Stimulated activated CD4-positive, alpha-beta T cell treated with anti-CD3 and anti-CD28 coated beads, Interleukin-2, amount 100 ng/mL, for 24 hours (primary cell): ENCODE measurements around the gene LRRC61.
"Not testable (repeated sequence)": the region's sequence is repeated elsewhere in the genome, so short reads cannot be mapped to it uniquely, and the experiment has no call there.

Experiments
- DNase-seq, 2 donors: peaks; one replicate each; pipeline ENCODE4 v3.0.0-alpha.2; 2020

Gene LRRC61

GRCh38 chr7:150307904-150308303 is 15.3 kb upstream of the LRRC61 start:
- DNase-seq = no peak

GRCh38 chr7:150308575-150308974 is 14.6 kb upstream of the LRRC61 start:
- no peak for DNase-seq

DNA sequence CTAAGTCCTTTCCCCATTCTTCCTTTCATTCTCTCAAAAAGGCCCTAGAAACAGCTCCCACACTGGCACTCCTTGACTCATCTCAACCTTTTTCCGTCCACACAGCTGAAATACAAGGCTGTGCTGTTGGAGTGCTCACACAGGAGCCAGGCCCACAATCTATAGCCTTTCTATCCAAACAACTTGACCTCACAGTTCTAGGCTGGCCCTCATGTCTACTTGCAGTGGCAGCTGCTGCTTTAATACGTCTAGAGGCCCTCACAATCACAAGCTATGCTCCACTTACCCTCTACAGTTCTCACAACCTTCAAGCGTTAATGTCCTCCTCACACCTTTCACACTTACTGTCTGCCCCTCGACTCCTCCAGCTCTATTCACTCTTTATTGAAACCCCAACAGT is 12.0 kb upstream of the LRRC61 start:
- no peak for DNase-seq

DNA sequence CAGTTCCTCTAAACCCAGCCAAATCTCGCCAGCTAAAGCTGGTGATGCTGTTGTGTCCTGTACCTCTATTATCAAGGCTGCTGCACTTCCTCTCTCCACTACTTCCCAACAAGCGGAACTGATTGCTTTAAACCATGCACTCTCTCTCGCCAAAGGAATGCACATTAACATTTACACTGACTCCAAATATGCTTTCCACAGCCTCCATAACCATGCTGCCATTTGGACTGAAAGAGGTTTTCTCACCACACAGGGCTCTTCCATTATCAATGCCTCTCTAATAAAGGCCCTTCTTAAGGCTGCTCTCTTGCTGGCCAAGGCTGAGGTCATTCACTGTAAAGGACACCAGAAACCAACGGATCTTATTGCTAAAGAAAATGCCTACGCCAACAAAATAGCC is 11.4 kb upstream of the LRRC61 start:
- no peak for DNase-seq

GRCh38 chr7:150312649-150313366 is 10.3 kb upstream of the LRRC61 start:
- DNase-seq = not testable (repeated sequence)

- no peak for DNase-seq
Observed at GRCh38 chr7:150313367-150313809, 9.8 kb upstream of the LRRC61 start.

GRCh38 chr7:150313870-150314269 is 9.3 kb upstream of the LRRC61 start:
- DNase-seq = no peak

DNA sequence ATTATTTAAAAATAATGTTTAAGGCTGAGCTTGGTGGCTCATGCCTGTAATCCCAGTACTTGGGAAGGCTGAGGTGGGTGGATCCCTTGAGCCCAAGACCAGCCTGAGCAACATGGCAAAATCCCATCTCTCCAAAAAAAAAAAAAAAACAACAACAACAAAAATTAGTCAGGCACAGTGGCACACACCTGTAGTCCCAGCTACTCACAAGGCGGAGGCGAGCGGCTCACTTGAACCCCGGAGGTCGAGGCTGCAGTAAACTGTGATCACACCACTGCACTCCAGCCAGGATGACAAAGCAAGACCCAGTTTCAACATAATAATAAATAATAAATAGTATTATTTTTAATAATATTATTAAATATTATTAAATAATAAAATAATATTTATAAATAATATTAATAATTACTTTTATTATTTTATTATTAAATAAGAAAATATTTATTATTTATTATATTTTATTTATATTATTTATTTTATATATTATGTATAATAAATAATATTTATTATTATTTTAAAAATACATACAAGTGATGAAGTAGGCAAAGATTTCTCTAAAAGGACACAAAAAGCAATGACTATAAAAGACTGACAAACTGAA is 8.4 kb upstream of the LRRC61 start:
- DNase-seq = no peak

DNA sequence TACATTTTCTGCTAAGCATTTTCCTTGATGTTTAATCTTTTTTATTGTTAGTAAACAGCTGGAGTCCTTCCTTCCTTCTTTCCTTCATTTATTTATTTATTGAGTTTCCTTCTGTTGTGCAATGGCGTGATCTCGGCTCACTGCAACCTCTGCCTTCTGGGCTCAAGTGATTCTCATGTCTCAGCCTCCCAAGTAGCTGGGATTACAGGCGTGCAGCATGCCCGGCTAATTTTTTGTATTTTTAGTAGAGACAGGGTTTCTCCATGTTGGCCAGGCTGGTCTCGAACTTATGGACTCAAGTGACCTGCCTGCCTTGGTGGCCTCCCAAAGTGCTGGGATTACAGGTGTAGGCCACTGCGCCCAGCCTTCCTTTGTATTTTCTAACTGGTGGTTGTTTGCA is 6.2 kb upstream of the LRRC61 start:
- DNase-seq = not testable (repeated sequence)

GRCh38 chr7:150317748-150318444 is 5.3 kb upstream of the LRRC61 start:
- no peak for DNase-seq

DNA sequence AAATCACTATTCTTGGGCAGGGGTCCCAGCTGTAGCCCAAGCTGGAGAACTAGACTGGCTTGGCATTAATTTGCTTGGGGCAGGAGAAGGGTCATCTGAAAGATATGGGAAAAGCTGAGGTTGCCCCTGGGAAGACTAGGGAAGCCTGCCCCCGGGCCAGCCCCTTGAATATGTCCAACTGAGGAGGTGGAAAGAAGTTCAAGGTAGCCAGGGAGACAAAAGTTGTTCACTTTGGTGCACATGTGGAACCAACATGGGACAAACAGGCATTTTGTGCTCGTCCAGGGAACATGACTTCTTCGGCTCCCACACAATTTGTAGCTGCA is 1.4 kb upstream of the LRRC61 start:
- DNase-seq = no peak

DNA sequence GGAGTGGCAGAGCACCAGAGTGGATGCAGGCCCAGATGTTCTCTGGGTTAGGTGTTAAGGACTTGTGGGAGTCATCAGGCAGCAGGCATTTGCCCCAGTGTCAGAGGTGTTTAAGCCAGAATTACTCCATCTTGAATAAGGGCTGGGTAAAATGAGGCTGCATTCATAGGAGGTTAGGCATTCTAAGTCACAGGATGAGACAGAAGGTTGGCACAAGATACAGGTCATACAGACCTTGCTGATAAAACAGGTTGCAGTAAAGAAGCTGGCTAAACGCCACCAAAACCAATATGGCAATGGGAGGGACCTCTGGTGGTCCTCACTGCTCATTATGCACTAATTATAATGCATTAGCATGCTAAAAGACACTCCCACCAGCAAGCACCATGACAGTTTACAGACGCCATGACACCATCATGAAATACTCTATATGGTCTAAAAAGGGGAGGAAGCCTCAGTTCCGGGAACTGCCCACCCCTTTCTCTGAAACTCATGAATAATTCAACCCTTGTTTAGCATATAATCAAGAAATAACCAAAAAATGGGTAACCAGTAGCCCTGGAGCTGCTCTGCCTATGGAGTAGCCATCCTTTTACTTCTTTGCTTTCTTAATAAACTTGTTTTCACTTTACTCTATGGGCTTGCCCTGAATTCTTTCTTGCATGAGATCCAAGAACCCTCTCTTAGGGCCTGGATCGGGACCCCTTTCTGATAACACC is 882 bp upstream of the LRRC61 start:
- DNase-seq = peak; percentile 55 to 69

- DNase-seq = peak in 1 of 2 donors; percentile 32
Observed at GRCh38 chr7:150323682-150324372, 672 bp downstream of the LRRC61 start.

DNA sequence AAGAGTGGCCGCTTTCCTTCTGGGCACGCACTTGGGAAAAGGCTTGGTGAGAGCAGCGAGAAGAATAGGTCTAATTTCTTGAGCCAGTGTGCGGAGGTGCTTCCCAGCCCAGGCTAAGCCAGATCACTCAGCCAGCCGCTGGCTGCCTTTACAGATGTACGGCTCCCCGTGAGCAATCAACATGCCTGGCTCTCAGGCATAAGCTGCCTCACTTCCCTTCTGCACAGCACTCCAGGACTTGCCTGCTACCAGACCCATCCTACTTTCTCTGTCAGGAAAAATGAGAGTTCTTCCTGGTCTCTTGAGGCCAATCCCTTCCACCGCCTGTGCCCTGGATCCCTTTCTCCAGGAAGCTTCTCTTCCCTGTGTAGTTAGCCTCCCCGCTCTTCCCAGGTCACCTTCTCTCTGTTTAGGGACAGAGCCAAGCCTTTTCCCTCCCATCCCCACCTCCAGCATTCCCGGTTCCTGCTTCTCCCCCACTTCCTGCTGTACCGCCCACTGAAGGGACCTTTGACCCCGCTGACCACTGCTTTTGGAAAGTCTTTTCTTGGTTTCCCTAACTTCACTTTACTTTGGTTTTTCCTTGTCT is 1.3 kb downstream of the LRRC61 start:
- no peak for DNase-seq

GRCh38 chr7:150325110-150325611 is 2.0 kb downstream of the LRRC61 start:
- DNase-seq = no peak

DNA sequence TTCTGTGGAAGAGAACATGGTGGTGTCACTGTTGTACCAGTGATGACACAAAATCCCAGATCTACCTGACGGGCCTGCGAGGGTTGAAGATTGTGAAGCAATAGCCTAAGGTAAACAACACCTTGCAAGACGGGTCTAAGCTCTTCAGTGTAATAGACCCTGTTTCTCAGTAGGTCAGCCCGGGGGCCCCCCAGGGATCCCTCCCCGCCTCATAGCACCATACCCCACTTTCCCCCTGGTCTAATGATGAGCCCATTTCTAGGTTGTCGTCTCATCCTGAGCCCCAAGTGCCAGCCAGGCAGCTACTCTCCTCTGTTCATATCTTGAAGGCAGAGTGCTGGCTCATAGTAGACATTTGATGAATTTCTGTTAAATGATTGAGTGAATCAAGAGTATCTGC is 2.7 kb downstream of the LRRC61 start:
- DNase-seq = no peak

- DNase-seq = no peak
Observed at GRCh38 chr7:150326657-150327268, 3.6 kb downstream of the LRRC61 start.

- no peak for DNase-seq
Observed at GRCh38 chr7:150327308-150327707, 4.2 kb downstream of the LRRC61 start.

DNA sequence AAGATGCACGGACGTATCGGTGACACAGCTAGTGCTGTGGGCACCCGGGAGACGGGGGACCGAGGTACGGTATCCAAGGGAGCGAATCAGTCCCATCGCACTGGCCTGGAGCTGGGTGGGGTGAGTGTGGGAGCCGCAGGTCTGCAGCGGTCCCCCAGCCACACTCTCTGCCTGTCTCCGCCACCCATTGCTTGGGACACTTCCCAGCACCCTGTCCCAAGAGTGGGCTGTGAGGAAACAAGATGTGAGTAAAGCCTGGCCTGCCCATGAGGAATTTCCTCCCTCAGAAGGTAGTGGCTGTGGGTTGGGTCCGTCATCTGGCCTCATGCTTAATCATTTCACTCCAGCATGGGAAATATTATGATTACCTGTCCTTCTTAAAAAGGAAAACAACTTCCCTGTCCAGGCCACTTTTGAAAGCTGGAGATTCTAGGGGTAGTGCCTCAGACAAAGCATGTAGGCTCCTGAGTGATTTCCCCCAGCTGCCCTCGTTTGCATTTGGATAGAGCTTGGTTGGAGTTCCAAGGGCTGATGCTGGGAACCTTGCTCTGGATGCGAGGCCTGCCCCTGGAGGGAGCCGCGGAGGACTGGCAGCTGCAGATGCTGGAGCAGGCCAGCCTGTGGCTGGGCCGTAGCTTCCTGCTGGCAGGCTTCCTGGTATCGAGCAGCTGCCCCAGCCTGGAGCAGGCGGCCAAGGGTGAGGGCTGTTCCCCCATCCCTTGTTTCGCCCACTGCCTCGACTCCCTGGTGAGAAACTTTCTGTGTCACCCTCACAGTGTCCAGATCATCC is 6.4 kb downstream of the LRRC61 start:
- DNase-seq = no peak

DNA sequence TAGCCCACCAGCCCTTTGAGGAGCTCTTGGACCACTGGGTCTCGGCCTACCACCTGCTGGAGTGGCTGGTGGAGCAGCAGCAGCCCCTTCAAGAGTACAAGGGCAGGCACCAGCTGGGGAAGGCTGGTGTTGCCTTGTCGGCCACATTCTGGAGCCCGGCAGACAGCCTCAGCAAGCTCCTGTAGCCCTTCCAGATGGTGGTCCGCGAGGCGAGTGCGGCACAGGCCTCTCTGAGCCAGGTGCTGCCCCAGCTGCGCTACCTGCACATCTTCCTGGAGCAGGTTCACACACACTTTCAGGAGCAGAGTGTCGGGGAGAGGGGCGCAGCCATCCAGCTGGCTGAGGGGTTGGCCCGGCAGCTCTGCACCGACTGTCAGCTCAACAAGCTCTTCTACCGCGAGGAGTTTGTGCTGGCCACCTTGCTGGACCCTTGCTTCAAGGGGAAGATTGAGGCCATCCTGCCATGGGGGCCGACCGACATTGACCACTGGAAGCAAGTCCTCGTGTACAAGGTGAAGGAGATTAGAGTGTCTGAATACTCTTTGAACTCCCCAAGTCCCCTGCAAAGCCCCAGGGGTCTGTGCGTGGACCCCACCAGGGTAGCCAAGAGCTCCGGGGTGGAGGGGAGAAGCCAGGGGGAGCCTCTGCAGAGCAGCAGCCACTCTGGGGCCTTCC is 7.2 kb downstream of the LRRC61 start:
- no peak for DNase-seq
